Transverse colon (tissue), 4 donors: ENCODE measurements around the gene ZNF124. TPM values are rescaled to one million over a fixed set of nuclear protein-coding genes. Genes with fewer than 3 reads are reported as not detected.

Experiments used
- DNase-seq: peaks from one replicate; pipeline ENCODE4 v3.0.0-alpha.2; 2019
- H3K27ac ChIP-seq, 4 donors: fragments of 200-600 bp; sonication (generic); 2 replicates each; pipeline ENCODE4 v1.5.1; 2016 to 2018; ENCODE audit warnings: inconsistent platforms in 4 of 4
- H3K27me3 ChIP-seq: fragments of 200-600 bp; sonication (generic); 2 replicates; pipeline ENCODE4 v1.5.1; 2017; ENCODE audit warnings: inconsistent platforms
- H3K36me3 ChIP-seq, 4 donors: fragments of 200-600 bp; sonication (generic); 2 replicates each; pipeline ENCODE4 v1.5.1; 2017 to 2019; ENCODE audit warnings: inconsistent platforms in 4 of 4
- H3K4me1 ChIP-seq, 4 donors: fragments of 200-600 bp; sonication (generic); 2 replicates each; pipeline ENCODE4 v1.5.1; 2017 to 2020; ENCODE audit warnings: inconsistent platforms in 4 of 4
- H3K4me3 ChIP-seq, 4 donors: fragments of 200-600 bp; sonication (generic); 1 replicate in 1 of 4; 2 replicates in 3 of 4; pipeline versions ENCODE4 v1.5.1 to v1.6.1; 2017 to 2019; ENCODE audit warnings: inconsistent platforms in 4 of 4
- H3K9me3 ChIP-seq, 2 donors: fragments of 200-600 bp; sonication (generic); 2 replicates each; pipeline ENCODE4 v1.5.1; 2017 to 2019; ENCODE audit warnings: inconsistent platforms in 2 of 2
- CTCF ChIP-seq, 5 experiments: fragments of 200-600 bp in 3 of 5; fragments of 450-650 bp in 2 of 5; sonication (generic) in 3 of 5; IDR thresholded peaks; 1 replicate in 2 of 5; 2 replicates in 3 of 5; pipeline ENCODE4 v1.5.1; 2016 to 2017; ENCODE audit warnings: antibody characterized with exemption in 5 of 5, inconsistent platforms in 3 of 5, mild to moderate bottlenecking in 2 of 5, moderate library complexity in 1 of 5
- EP300 ChIP-seq: sonication (generic); formaldehyde crosslinking; IDR thresholded peaks from one replicate; pipeline ENCODE4 v1.6.1; 2017; ENCODE audit warnings: antibody characterized with exemption, low read depth
- POLR2A ChIP-seq: fragments of 450-650 bp; IDR thresholded peaks from one replicate; pipeline ENCODE4 v1.6.1; 2016; ENCODE audit warnings: antibody characterized with exemption, mild to moderate bottlenecking, moderate library complexity
- POLR2AphosphoS5 ChIP-seq, 3 donors: sonication (generic); formaldehyde crosslinking; IDR thresholded peaks; one replicate each; pipeline ENCODE4 v1.6.1; 2016; ENCODE audit warnings: antibody characterized with exemption in 3 of 3
- WGBS, 2 donors: methylation state at CpG; one replicate each; pipeline ENCODE4 v1.1.5; 2018; ENCODE audit warnings: low coverage in 1 of 2; 5-methylcytosine and 5-hydroxymethylcytosine counted together
- in situ Hi-C, 4 donors: fragments of 200-750 bp; cut with MboI; loops; one replicate each; pipeline versions ENCODE4 v1.15.0 to v1.15.1; 2017; ENCODE audit warnings: low sequenced_read_pairs in 3 of 4, low pct_ligation_motif_present in 1 of 4, low pct_unique_long_range_greater_than_20kb in 1 of 4
- intact Hi-C: fragments of 100-400 bp; cut with DNase I; formaldehyde crosslinking; loops from one replicate; pipeline ENCODE4 v1.15.1; 2023; ENCODE audit warnings: low total_unique reads
- total RNA-seq, 4 donors: library from RNA; depleted of rRNA; stranded (reverse); fragments of >200 nt; gene quantifications; one replicate each; pipeline ENCODE4 v1.1.0, GENCODE V29; 2016

ZNF124 gene
- total RNA-seq, 4 donors from 2014 or later = 27.5 to 61.1 (median 41.5) TPM

- Histone ChIP-seq H3K27ac (no peak overlapping the region), H3K27me3 (no peaks in the 10 kb centered on the region), H3K9me3 (no peaks in the 10 kb centered on the region), H3K4me1 (peaks cover 0 to 14% (median 6%) of the 10 kb centered on the region in 4 donors), H3K36me3 (no peaks in the 10 kb centered on the region), H3K4me3 (no peak overlapping the region)
- intact Hi-C loops = no loop called here
- TF ChIP-seq POLR2A (no peak), EP300 (no peak), CTCF (IDR thresholded peaks at IDR 0.05) (no peak), POLR2AphosphoS5 (IDR thresholded peaks at IDR 0.05) (no peak)
- WGBS, 2 donors = 81% methylated on average over 12 of the region's 13 CpGs; no CpG with 5 or more reads in 1 of the 2 donors
- DNase-seq = no peak
- in situ Hi-C loops = no loop called here
These were observed 57.3 kb downstream of the ZNF124 start for GRCh38 chr1:247114351-247115140.

- intact Hi-C loops (no loop called here), in situ Hi-C loops (no loop called here)
- no peaks in the 10 kb centered on the region for H3K9me3 ChIP-seq
- no peak overlapping the region for H3K27ac ChIP-seq
- H3K27me3 ChIP-seq = no peaks in the 10 kb centered on the region
- DNase-seq = no peak
- no peaks in the 10 kb centered on the region for H3K36me3 ChIP-seq
- H3K4me1 ChIP-seq = peaks cover 0 to 14% (median 6%) of the 10 kb centered on the region in 4 donors
- WGBS, 2 donors = 80% methylated on average over 2 of the region's 5 CpGs; no CpG with 5 or more reads in 1 of the 2 donors
- no peak overlapping the region for H3K4me3 ChIP-seq
- no peak for TF ChIP-seq POLR2A
- no peak for TF ChIP-seq POLR2AphosphoS5 (IDR thresholded peaks at IDR 0.05)
- TF ChIP-seq EP300 = no peak
- no peak for TF ChIP-seq CTCF (IDR thresholded peaks at IDR 0.05)
These were observed 58.0 kb downstream of the ZNF124 start for GRCh38 chr1:247113733-247114271.

- Histone ChIP-seq H3K4me3 (no peak overlapping the region), H3K4me1 (peaks cover 0 to 14% (median 6%) of the 10 kb centered on the region in 4 donors), H3K36me3 (no peaks in the 10 kb centered on the region), H3K27me3 (no peaks in the 10 kb centered on the region), H3K9me3 (no peaks in the 10 kb centered on the region), H3K27ac (no peak overlapping the region)
- intact Hi-C loops = no loop called here
- DNase-seq = no peak
- TF ChIP-seq POLR2A (no peak), POLR2AphosphoS5 (IDR thresholded peaks at IDR 0.05) (no peak), EP300 (no peak), CTCF (IDR thresholded peaks at IDR 0.05) (no peak)
- 50 to 67% methylated on average over 1 to 5 of the region's 5 CpGs for whole genome bisulfite sequencing, 2 donors
- in situ Hi-C loops = no loop called here
These were observed 58.7 kb downstream of the ZNF124 start for GRCh38 chr1:247113094-247113497.

GRCh38 chr1:247112479-247112781 lies 59.4 kb downstream of the ZNF124 start:
- H3K27me3 ChIP-seq = no peaks in the 10 kb centered on the region
- H3K4me1 ChIP-seq = peaks cover 0 to 14% (median 6%) of the 10 kb centered on the region in 4 donors
- H3K4me3 ChIP-seq = peak overlapping the region in 3 of 4 donors; percentile 78 to 86 (median 84)
- TF ChIP-seq EP300 (no peak), POLR2AphosphoS5 (IDR thresholded peaks at IDR 0.05) (no peak)
- 42% methylated on average over 9 of the region's 9 CpGs; no CpG with 5 or more reads in 1 of the 2 donors for WGBS, 2 donors
- in situ Hi-C loops = no loop called here
- H3K36me3 ChIP-seq = no peaks in the 10 kb centered on the region
- intact Hi-C loops = no loop called here
- H3K9me3 ChIP-seq = no peaks in the 10 kb centered on the region
- no peak for DNase-seq
- H3K27ac ChIP-seq = peak overlapping the region; percentile 85 to 90 (median 88)
